ENCODE data around the gene B4GALT5.
A peak's percentile ranks its signal among the peaks of the same experiment; 100 is the strongest.

Gene B4GALT5

GRCh38 chr20:49584418-49585382 lies 129.0 kb downstream of the B4GALT5 start:
- peaks cover 60% of the 10 kb centered on the region for H3K4me1 ChIP-seq (ENCODE audit: control insufficient read depth, insufficient read depth, low read length)

DNA sequence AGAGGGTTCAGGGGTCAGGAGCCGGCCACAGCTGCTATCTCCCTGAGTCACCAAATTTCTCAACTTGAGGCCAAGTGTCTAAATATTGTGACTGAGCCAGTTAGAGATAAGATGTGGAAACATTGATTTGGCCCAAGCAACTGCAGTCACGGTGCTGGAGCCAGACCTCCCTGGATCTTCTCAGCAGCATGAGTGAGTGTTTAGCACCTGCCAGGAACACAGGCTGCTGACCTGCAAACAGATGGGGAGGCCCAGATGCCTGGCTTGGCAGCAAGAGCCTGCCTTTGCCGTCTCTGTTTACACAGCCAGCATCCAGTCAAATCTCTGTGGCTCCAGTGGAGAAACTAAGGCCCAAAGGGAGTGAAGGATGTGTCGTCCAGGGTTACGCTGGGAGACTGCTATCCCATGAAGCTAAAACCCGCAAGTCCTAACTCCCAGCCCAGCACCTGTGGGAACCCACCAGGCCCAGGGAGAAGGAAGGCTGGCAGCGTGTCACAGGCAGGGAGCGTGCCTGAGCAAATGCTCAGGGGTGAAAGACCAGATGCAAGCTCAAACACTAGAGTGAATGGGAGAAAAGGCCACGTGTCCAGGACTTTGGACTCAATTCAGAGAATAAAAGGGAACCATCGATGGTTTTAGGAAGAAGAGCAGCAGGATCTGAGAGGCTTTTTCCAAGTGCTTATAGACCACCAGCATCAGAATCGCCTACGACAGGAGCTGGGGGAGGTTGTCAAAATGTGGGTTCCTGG lies 129.8 kb downstream of the B4GALT5 start:
- Histone ChIP-seq H3K9me3 (ENCODE audit: control insufficient read depth, low read length) (no peaks in the 10 kb centered on the region), H3K36me3 (ENCODE audit: control insufficient read depth, insufficient read depth, low read length) (no peaks in the 10 kb centered on the region), H3K4me3 (ENCODE audit: low read length) (no peak overlapping the region), H3K9ac (ENCODE audit: low read length) (peak overlapping the region; percentile 48), H3K4me1 (ENCODE audit: control insufficient read depth, insufficient read depth, low read length) (peaks cover 60% of the 10 kb centered on the region), H3K27me3 (ENCODE audit: control insufficient read depth, insufficient read depth, low read length) (no peaks in the 10 kb centered on the region)

More at GRCh38 chr20:49584418-49585382, 129.0 kb downstream of the B4GALT5 start:
- Histone ChIP-seq H3K27me3 (ENCODE audit: control insufficient read depth, insufficient read depth, low read length) (no peaks in the 10 kb centered on the region), H3K36me3 (ENCODE audit: control insufficient read depth, insufficient read depth, low read length) (no peaks in the 10 kb centered on the region), H3K4me3 (ENCODE audit: low read length) (no peak overlapping the region), H3K9me3 (ENCODE audit: control insufficient read depth, low read length) (no peaks in the 10 kb centered on the region), H3K9ac (ENCODE audit: low read length) (peak overlapping the region; percentile 48)

DNA sequence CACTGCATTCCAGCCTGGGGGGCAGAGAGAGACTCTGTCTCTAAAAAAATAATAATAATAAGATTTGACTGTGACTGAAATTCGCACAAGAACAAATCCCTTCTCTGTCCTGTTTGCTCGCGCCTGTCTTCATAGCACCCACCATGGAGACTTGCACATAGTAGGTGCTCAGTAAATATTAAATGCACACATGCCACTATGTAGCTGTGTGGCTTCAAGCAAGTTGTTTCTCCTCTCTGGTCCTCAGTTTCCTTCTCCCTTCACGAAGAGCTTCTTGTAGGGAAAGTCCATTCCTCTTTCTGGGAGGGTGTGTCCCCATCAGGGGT lies 130.4 kb downstream of the B4GALT5 start:
- Histone ChIP-seq H3K27me3 (ENCODE audit: control insufficient read depth, insufficient read depth, low read length) (no peaks in the 10 kb centered on the region), H3K9ac (ENCODE audit: low read length) (no peak overlapping the region), H3K4me1 (ENCODE audit: control insufficient read depth, insufficient read depth, low read length) (peaks cover 60% of the 10 kb centered on the region), H3K36me3 (ENCODE audit: control insufficient read depth, insufficient read depth, low read length) (no peaks in the 10 kb centered on the region), H3K4me3 (ENCODE audit: low read length) (no peak overlapping the region), H3K9me3 (ENCODE audit: control insufficient read depth, low read length) (no peaks in the 10 kb centered on the region)
